ENCODE data around the gene SHMT2.
A peak's percentile ranks its signal among the peaks of the same experiment; 100 is the strongest.

The SHMT2 gene

GRCh38 chr12:57248934-57249742, 19.6 kb downstream of the SHMT2 start:
- no peaks in the 10 kb centered on the region for H3K27me3 Mint-ChIP-seq
- peaks cover 1% of the 10 kb centered on the region for H3K36me3 Mint-ChIP-seq
- H3K4me1 Mint-ChIP-seq, result peaks cover 8% of the 10 kb centered on the region
- H3K27ac Mint-ChIP-seq, result no peak overlapping the region
- no peak overlapping the region for H3K4me3 Mint-ChIP-seq
- no peaks in the 10 kb centered on the region for H3K9me3 Mint-ChIP-seq

DNA sequence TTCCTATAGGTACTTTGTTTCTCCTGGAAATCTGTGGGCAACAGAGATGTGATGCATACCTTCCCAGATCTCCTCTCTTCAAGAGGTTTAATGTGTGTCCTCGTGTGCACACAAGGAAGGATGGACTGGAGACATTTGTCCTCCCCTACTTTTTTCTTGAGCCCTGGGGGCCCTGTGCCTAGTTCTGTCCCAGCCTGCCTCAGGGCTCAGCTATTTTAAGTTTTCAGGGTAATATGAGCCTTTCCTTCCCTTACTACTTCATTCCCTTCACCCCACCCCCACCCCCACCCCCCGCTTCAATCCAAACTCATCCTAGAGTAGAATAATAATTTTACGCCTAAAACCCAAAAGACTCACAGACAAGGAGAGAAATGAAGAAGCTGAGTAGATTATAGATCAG, 21.0 kb downstream of the SHMT2 start:
- H3K36me3 Mint-ChIP-seq, result peaks cover 3% of the 10 kb centered on the region

GRCh38 chr12:57250956-57251355, 21.4 kb downstream of the SHMT2 start, which contains the start of gene STAC3:
Gene STAC3, minus strand, starts transcription at chr12:57251187. Its CDS starts 1,551 bp downstream, at chr12:57249636.
- no peaks in the 10 kb centered on the region for H3K9me3 Mint-ChIP-seq
- H3K27me3 Mint-ChIP-seq, result no peaks in the 10 kb centered on the region
- H3K4me3 Mint-ChIP-seq, result no peak within 1 kb of the TSS
- H3K4me1 Mint-ChIP-seq, result peaks cover 7% of the 10 kb centered on the region
- no peak within 1 kb of the TSS for H3K27ac Mint-ChIP-seq
- peaks cover 3% of the 10 kb centered on the region for H3K36me3 Mint-ChIP-seq

More for the DNA sequence above, 21.0 kb downstream of the SHMT2 start:
- Mint-ChIP-seq H3K4me3 (no peak overlapping the region), H3K4me1 (peaks cover 7% of the 10 kb centered on the region), H3K27ac (no peak overlapping the region), H3K27me3 (no peaks in the 10 kb centered on the region), H3K9me3 (no peaks in the 10 kb centered on the region)

GRCh38 chr12:57254506-57255280, 25.2 kb downstream of the SHMT2 start:
- Mint-ChIP-seq H3K36me3 (peaks cover 11% of the 10 kb centered on the region), H3K9me3 (no peaks in the 10 kb centered on the region), H3K4me3 (no peak overlapping the region), H3K4me1 (no peaks in the 10 kb centered on the region), H3K27me3 (no peaks in the 10 kb centered on the region), H3K27ac (no peak overlapping the region)

- peaks cover 11% of the 10 kb centered on the region for H3K36me3 Mint-ChIP-seq
These were observed 26.4 kb downstream of the SHMT2 start for GRCh38 chr12:57255916-57256315.

GRCh38 chr12:57258977-57259970, 29.8 kb downstream of the SHMT2 start:
- Mint-ChIP-seq H3K27me3 (no peaks in the 10 kb centered on the region), H3K27ac (no peak overlapping the region), H3K4me1 (peaks cover 4% of the 10 kb centered on the region), H3K4me3 (no peak overlapping the region), H3K36me3 (peaks cover 14% of the 10 kb centered on the region), H3K9me3 (no peaks in the 10 kb centered on the region)

More at GRCh38 chr12:57255916-57256315, 26.4 kb downstream of the SHMT2 start:
- no peaks in the 10 kb centered on the region for H3K9me3 Mint-ChIP-seq
- no peaks in the 10 kb centered on the region for H3K4me1 Mint-ChIP-seq
- H3K27ac Mint-ChIP-seq, result no peak overlapping the region
- no peak overlapping the region for H3K4me3 Mint-ChIP-seq
- no peaks in the 10 kb centered on the region for H3K27me3 Mint-ChIP-seq

- Mint-ChIP-seq H3K4me1 (peaks cover 4% of the 10 kb centered on the region), H3K36me3 (peaks cover 17% of the 10 kb centered on the region), H3K9me3 (no peaks in the 10 kb centered on the region), H3K27me3 (no peaks in the 10 kb centered on the region), H3K27ac (no peak overlapping the region), H3K4me3 (no peak overlapping the region)
These were observed 30.9 kb downstream of the SHMT2 start for GRCh38 chr12:57260366-57260765.

- H3K4me3 Mint-ChIP-seq, result no peak overlapping the region
- no peak overlapping the region for H3K27ac Mint-ChIP-seq
- no peaks in the 10 kb centered on the region for H3K9me3 Mint-ChIP-seq
- no peaks in the 10 kb centered on the region for H3K27me3 Mint-ChIP-seq
- peaks cover 4% of the 10 kb centered on the region for H3K4me1 Mint-ChIP-seq
- H3K36me3 Mint-ChIP-seq, result peaks cover 14% of the 10 kb centered on the region
These were observed 31.9 kb downstream of the SHMT2 start for GRCh38 chr12:57261428-57261865.

GRCh38 chr12:57262126-57262822, 32.8 kb downstream of the SHMT2 start:
- H3K27ac Mint-ChIP-seq, result no peak overlapping the region
- H3K4me3 Mint-ChIP-seq, result no peak overlapping the region
- peaks cover 4% of the 10 kb centered on the region for H3K4me1 Mint-ChIP-seq
- no peaks in the 10 kb centered on the region for H3K27me3 Mint-ChIP-seq
- H3K36me3 Mint-ChIP-seq, result peaks cover 13% of the 10 kb centered on the region
- H3K9me3 Mint-ChIP-seq, result no peaks in the 10 kb centered on the region

GRCh38 chr12:57263096-57263495, 33.6 kb downstream of the SHMT2 start:
- Mint-ChIP-seq H3K9me3 (no peaks in the 10 kb centered on the region), H3K4me3 (no peak overlapping the region), H3K27me3 (no peaks in the 10 kb centered on the region), H3K27ac (no peak overlapping the region), H3K36me3 (peaks cover 12% of the 10 kb centered on the region), H3K4me1 (peaks cover 6% of the 10 kb centered on the region)

DNA sequence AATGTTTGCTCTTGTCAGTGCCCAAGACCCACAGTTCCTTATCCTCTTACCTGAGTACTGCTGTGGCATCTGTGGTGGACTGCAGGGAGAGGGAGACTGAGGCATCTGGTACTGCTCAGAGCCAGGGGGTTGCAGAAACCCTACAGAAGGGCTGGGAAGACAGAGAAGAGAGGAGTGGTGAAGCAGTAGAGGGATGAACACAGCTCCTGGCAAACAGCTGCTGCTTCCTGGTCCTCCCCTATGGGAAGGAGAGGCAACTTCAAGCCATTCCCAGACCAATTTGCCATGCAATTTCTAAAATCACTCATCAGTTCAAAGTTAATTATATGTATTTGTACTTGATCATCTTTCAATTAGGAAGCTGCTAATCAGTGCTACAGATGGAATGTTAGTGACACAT, 37.2 kb downstream of the SHMT2 start:
- Mint-ChIP-seq H3K9me3 (no peaks in the 10 kb centered on the region), H3K27me3 (no peaks in the 10 kb centered on the region), H3K4me3 (no peak overlapping the region), H3K27ac (no peak overlapping the region), H3K36me3 (peaks cover 13% of the 10 kb centered on the region), H3K4me1 (peaks cover 11% of the 10 kb centered on the region)

DNA sequence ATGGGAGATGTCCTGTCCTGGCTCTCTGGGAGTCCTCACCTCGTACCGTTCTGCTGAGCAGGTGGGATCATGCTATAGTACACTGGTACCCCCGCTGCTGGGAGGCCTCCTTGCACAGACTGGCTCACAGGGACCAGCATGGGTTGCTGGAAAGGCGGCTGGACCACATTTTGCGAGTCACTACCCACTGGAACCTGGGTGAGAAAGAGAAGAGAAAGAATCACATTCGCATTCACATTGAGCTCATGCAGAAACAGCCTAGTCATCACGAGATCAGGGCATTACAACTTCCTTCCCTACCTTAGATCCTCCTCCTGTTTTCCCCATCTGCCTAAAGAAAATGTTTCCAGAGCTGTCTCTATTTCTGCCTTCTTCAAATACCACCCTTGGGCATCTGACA, 38.8 kb downstream of the SHMT2 start:
- peak overlapping the region; percentile 38 for H3K27ac Mint-ChIP-seq
- peaks cover 11% of the 10 kb centered on the region for H3K4me1 Mint-ChIP-seq
- H3K4me3 Mint-ChIP-seq, result no peak overlapping the region
- H3K36me3 Mint-ChIP-seq, result peaks cover 12% of the 10 kb centered on the region
- no peaks in the 10 kb centered on the region for H3K27me3 Mint-ChIP-seq
- H3K9me3 Mint-ChIP-seq, result no peaks in the 10 kb centered on the region

GRCh38 chr12:57270966-57271470, 41.5 kb downstream of the SHMT2 start:
- no peak overlapping the region for H3K27ac Mint-ChIP-seq
- H3K36me3 Mint-ChIP-seq, result peaks cover 14% of the 10 kb centered on the region
- H3K9me3 Mint-ChIP-seq, result no peaks in the 10 kb centered on the region
- peaks cover 11% of the 10 kb centered on the region for H3K4me1 Mint-ChIP-seq
- H3K4me3 Mint-ChIP-seq, result no peak overlapping the region
- no peaks in the 10 kb centered on the region for H3K27me3 Mint-ChIP-seq

GRCh38 chr12:57272337-57273151, 43.0 kb downstream of the SHMT2 start:
- H3K27ac Mint-ChIP-seq, result no peak overlapping the region
- H3K36me3 Mint-ChIP-seq, result peaks cover 12% of the 10 kb centered on the region
- H3K9me3 Mint-ChIP-seq, result no peaks in the 10 kb centered on the region
- H3K4me1 Mint-ChIP-seq, result peaks cover 11% of the 10 kb centered on the region
- H3K27me3 Mint-ChIP-seq, result no peaks in the 10 kb centered on the region
- H3K4me3 Mint-ChIP-seq, result no peak overlapping the region

All from activated naive CD4-positive, alpha-beta T cell treated with anti-CD3 and anti-CD28 coated beads, Interleukin-2, amount 50 U/mL, for 24 hours (primary cell).